NCI-H526 treated with DMSO at 0.1 percent for 48 hours (cell line): ENCODE data around the gene TMEM176B.

ENCODE experiments used
- DNase-seq: peaks from one replicate; lab custom pipeline; 2025; lab: John Stamatoyannopoulos, UW

Gene TMEM176B

GRCh38 chr7:150799741-150800580 is at the start of gene TMEM176B:
Gene TMEM176B (minus strand): TSS chr7:150800364. CDS start chr7:150796569, 3,795 bp downstream.
- DNase-seq: no peak

- no peak for DNase-seq
Observed at GRCh38 chr7:150849204-150849775, 49.1 kb upstream of the TMEM176B start.

DNA sequence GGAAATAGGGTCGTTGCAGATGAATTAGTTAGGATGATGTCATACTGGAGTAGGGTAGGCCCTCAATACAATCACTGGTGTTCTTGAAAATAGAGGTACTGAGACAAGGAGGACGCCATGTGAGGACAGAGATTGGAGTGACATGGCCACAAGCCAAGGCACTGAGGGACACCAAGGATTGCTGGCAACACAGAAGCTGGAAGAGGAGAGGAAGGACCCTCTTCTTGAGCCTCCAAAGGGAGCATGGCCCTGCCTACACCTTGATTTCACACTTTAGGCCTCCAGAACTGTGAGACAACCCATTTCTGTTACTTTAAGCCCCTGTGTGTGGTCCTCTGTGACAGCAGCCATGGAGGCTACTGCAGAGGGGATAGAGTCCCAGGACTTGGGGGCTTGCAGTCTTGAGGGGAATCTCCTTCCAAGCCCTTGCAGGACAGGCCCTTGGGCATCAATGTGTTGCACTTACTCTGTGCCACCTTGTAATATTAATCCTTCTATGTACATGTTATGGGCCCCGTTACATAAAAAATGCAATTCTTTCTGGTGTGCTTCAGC is 48.5 kb upstream of the TMEM176B start:
- no peak for DNase-seq

- DNase-seq: no peak
Observed at GRCh38 chr7:150848111-150848510, 47.9 kb upstream of the TMEM176B start.

DNA sequence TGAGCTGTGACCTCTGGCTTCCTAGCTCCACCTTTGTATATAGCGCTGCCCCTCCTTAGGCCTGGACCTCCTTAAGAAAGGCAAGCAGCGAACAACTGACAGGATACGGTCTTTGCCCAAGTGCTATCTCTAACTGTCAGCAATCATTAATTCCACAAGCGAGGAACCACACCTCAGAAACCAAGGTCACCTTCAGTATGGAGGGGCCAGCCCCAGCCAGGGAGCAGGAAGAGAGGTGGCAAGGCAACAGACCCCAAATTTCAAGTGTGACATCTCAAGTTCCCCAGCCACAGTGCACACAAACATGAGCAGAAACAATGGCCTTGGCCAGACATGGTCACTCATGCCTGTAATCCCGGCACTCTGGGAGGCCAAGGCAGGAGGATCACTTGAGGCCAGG is 47.4 kb upstream of the TMEM176B start:
- DNase-seq: no peak

GRCh38 chr7:150846291-150847115 is 46.3 kb upstream of the TMEM176B start:
- no peak for DNase-seq

DNA sequence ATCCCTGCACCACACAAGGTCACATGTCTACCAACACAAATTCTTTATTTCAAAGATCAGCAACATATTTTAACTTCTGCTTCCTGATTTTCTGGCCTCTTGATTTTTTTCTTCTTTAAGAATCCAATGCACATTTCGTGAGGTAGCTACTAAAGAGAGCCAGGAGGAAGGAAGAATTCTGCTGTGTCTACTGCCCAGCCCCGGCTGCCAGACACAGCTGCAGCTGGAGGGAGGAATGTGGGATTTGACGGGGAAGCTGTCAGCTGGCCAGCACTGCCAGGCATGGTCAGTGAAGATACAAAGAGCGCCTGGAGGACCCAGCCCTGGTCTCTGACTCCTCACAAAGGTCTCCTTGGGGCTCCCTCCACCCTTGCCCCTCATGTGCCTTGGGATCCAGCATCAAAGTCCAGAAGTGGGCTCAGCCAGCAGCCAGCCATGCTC is 45.3 kb upstream of the TMEM176B start:
- DNase-seq: no peak

DNA sequence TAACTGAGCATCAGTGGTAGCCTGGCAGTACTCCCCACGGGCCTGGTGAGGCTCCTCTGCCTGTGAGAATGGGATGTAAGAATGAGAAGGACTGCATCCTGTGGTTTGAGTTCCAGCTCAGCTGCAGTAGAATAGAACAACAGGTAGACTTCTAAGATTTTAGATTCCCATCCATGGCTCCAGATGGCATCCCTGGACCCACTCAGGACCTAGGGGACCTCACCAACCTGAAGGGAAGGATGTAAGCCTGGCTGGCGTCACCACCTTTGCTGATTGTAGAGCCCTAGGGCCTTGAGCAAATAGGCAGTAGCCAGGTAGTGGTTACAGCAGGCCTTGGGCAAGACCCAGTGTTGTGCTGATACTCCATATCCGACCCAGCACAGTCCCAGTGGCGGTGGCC is 42.6 kb upstream of the TMEM176B start:
- DNase-seq: no peak

DNA sequence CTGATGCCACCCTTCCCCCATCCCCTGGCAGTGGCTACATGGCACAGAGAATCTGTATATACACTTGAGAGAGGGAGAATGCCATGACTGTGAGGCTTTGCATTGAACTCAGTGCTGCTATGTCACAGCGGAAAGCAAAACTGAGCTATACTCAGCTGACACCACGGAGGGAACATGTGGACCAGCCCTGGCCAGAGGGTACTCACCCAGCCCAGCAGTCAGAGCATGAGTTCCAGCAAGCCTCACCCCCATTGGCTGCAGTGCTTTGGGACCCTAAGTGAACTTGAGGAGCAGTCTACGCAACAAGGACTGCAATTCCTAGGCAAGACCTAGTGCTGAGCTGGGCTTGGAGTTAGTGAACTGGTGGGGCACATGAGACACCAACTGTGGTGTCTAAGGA is 41.9 kb upstream of the TMEM176B start:
- DNase-seq: no peak

- no peak for DNase-seq
Observed at GRCh38 chr7:150838965-150839650, 38.9 kb upstream of the TMEM176B start.

- no peak for DNase-seq
Observed at GRCh38 chr7:150835702-150836280, 35.6 kb upstream of the TMEM176B start.

DNA sequence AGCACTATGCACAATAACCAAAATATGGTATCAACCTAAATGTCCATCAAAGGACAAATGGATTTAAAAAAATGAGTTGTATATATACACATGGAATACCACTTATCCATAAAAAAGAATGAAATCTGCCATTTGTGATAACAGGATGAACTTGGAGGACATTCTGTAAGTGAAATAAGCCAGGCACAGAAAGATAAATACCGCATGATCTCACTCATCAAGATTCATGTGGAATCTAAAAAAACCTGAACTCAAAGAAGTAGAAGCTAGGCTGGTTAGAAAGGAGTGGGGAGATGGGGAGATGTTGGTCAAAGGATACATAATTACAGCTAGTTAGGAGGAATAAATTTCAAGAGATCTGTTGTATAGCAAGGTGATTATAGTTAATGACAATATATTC is 34.9 kb upstream of the TMEM176B start:
- DNase-seq: no peak

- no peak for DNase-seq
Observed at GRCh38 chr7:150831851-150832250, 31.7 kb upstream of the TMEM176B start.

- DNase-seq: no peak
Observed at GRCh38 chr7:150830937-150831336, 30.8 kb upstream of the TMEM176B start.

DNA sequence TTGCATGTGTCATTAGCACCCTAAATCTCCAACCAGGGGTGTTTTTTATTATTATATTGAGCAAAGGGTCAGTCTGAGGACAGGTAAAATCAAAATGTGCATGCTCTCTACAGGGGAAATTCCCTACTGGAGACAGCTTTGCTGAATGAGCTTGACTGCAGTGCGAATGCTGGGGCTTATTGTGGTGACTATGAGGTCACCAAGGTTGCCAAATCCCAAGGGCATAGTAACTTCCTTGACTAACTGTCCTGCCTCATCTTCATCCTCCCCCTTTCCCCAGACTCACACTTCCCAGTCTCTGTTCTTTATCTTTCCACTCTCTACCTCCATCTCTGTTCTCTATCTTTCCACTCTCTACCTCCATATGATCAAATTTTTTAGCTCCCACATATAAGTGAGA is 29.3 kb upstream of the TMEM176B start:
- no peak for DNase-seq

DNA sequence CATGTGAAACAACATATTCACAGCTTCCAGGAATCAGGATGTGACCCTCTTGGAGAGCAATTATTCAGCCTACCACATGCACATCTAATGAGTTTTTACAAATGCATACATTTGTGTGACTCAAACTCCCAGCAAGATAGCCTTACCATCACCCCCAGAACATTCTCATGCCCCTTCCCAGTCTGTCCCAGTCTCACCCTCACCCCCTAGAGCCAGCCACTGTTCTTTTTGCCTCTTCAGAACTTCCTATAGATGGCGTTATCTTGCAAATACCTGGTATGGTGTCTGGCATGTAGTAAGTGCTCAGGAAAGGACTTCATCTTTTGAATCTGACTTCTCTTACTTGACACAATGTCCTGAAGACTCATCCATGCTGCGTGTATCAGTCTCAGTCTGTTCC is 28.2 kb upstream of the TMEM176B start:
- no peak for DNase-seq

GRCh38 chr7:150826061-150826849 is 26.1 kb upstream of the TMEM176B start:
- no peak for DNase-seq

DNA sequence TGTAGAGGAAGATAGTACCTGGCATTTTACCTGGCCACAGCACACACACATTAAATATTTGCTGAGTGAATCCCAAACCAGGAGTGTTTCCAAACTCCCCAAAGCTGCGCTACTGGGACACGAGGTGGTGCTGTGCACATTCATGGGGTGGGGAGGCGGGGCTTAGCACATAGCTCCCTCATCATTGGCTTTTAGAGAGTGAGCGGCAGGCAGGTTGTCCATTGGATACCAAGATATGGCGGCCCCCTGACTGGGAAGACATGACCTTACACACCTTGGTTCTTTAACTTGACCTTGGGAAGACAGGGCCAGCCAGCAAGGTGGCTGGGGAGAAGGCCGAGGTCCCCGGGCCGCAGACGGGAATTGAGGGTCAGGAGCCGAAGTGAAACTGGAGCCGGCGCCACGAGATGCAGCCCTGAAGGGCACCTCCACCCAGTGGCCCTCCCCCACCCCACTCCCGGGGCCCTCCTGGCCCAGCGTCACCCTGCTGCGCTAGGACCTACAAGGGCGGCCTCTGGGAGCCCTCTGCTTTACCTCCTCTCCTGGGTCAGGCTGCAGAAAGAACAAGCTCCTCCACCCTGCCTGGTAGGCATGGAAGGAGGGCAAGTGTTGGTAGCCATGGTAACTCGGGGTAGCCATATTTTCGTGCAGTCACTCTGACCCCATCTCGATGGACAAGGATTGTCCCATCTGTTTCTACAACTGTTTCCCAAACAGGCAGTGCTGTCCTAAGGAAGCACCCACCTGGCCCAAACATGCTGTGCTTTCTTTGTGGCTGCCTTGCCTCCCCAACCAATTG is 24.4 kb upstream of the TMEM176B start:
- DNase-seq: no peak

- no peak for DNase-seq
Observed at GRCh38 chr7:150823484-150824126, 23.4 kb upstream of the TMEM176B start.
